ENCODE data around the gene PRKG2.

The PRKG2 gene

DNA sequence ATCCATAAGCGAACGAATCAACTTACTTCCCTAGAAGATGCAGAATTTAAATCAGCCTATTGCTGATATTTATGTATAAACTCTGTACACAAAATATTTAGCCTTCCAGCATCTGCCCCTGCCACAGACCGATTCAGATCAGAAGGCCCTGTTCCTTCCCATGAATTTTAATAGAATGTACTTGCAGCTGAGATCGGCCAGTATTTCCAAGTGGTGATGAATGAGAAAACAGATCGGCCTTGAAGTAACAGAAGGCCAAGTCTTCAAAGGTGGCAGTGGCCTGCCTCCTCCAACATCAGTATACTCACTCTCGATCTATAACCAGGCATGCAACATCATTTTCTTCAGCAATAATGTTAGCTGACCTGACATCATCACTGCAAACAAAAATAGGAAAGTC lies 66.4 kb downstream of the PRKG2 start:
- Histone ChIP-seq H3K27me3 (replicated peaks in 2 of 5; ENCODE audit: control insufficient read depth in 4 of 5, insufficient read depth in 5 of 5, low read length in 4 of 5) (no peaks in the 10 kb centered on the region), H3K4me1 (ENCODE audit: control extremely low read depth in 1 of 4, control insufficient read depth in 4 of 4, insufficient read depth in 4 of 4, low read length in 3 of 4) (no peaks in the 10 kb centered on the region), H3K4me3 (ENCODE audit: control insufficient read depth in 1 of 7, extremely low read depth in 1 of 7, insufficient read depth in 4 of 7, low read depth in 2 of 7, low read length in 6 of 7) (no peak overlapping the region), H3K36me3 (ENCODE audit: control insufficient read depth in 4 of 4, insufficient read depth in 4 of 4, low read length in 3 of 4) (peaks cover 0 to 45% (median 2%) of the 10 kb centered on the region in 4 experiments), H3K9me3 (ENCODE audit: control extremely low read depth in 1 of 5, control insufficient read depth in 4 of 5, insufficient read depth in 2 of 5, low read depth in 1 of 5, low read length in 4 of 5) (no peaks in the 10 kb centered on the region), H3K27ac (ENCODE audit: insufficient read depth in 1 of 2, low read depth in 1 of 2, low read length in 2 of 2, poor library complexity in 1 of 2, severe bottlenecking in 2 of 2) (no peak overlapping the region)
- 100% methylated on average over 2 of the region's 6 CpGs for WGBS (ENCODE audit: insufficient coverage)
- CTCF ChIA-PET: interaction anchor here (1.4 to 1.8 kb wide), 2 partner anchors 10 to 11 kb away, joined by 3 read pairs; no protein-coding TSS in a partner anchor
- POLR2A ChIA-PET: no interaction called here
- no peak for DNase-seq

DNA sequence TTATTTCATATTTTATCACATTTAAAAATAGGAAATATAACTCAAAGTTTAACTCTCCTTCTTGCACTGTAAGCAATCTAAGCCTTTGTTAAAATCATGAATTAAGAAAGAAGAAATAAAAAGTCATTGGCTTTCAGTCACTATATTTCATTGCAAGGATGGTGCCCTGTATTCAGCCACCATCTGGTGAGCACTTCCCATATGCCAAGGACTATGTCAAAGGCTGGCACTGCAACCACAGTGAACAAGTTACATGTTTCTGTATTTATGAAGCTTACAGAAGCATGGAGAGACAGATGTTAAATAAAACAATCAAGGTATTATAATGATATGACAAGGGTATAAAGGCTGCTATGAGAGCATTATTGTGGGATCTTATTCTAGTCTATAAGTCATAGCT lies 68.6 kb downstream of the PRKG2 start:
- ChIA-PET CTCF (interaction anchor here (1.2 to 1.8 kb wide), 2 partner anchors 9 to 12 kb away, joined by 3 read pairs; no protein-coding TSS in a partner anchor), POLR2A (no interaction called here)
- no peaks in the 10 kb centered on the region for H3K4me1 ChIP-seq (ENCODE audit: control extremely low read depth in 1 of 4, control insufficient read depth in 4 of 4, insufficient read depth in 4 of 4, low read length in 3 of 4)
- peaks cover 0 to 41% (median 4%) of the 10 kb centered on the region in 4 experiments for H3K36me3 ChIP-seq (ENCODE audit: control insufficient read depth in 4 of 4, insufficient read depth in 4 of 4, low read length in 3 of 4)
- H3K27ac ChIP-seq (ENCODE audit: insufficient read depth in 1 of 2, low read depth in 1 of 2, low read length in 2 of 2, poor library complexity in 1 of 2, severe bottlenecking in 2 of 2): no peak overlapping the region
- no peaks in the 10 kb centered on the region for H3K9me3 ChIP-seq (ENCODE audit: control extremely low read depth in 1 of 5, control insufficient read depth in 4 of 5, insufficient read depth in 2 of 5, low read depth in 1 of 5, low read length in 4 of 5)
- H3K27me3 ChIP-seq (replicated peaks in 2 of 5; ENCODE audit: control insufficient read depth in 4 of 5, insufficient read depth in 5 of 5, low read length in 4 of 5): no peaks in the 10 kb centered on the region
- no peak overlapping the region for H3K4me3 ChIP-seq (ENCODE audit: control insufficient read depth in 1 of 7, extremely low read depth in 1 of 7, insufficient read depth in 4 of 7, low read depth in 2 of 7, low read length in 6 of 7)
- peak in 2 of 3 donors; percentile 17 to 35 for DNase-seq

DNA sequence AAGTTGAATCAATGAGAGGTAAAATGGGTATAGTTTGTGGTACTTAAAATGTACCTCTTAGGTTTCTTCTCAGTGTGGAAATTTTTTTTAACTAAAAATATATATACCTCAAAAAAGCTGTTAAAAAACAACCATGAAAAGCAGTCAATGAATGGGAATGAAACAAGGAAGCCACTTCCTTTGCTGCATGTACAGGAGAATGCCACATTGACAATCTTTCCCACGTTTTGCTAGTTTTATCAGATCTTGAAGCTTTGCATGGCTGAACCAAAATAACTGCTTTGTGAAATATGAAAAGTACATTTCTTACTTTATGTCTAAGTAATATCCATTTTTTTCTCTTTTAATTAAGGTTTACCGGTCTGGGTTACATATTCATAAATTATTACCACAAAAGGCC lies 71.8 kb downstream of the PRKG2 start:
- no peak for DNase-seq
- no CpG with 5 or more reads among the region's 2 CpGs for WGBS (ENCODE audit: insufficient coverage)
- ChIA-PET CTCF (interaction anchor here (1.3 kb wide), 1 partner anchor 10 kb away, joined by 3 read pairs; no protein-coding TSS in a partner anchor), POLR2A (no interaction called here)
- Histone ChIP-seq H3K27me3 (replicated peaks in 2 of 5; ENCODE audit: control insufficient read depth in 4 of 5, insufficient read depth in 5 of 5, low read length in 4 of 5) (no peaks in the 10 kb centered on the region), H3K4me1 (ENCODE audit: control extremely low read depth in 1 of 4, control insufficient read depth in 4 of 4, insufficient read depth in 4 of 4, low read length in 3 of 4) (no peaks in the 10 kb centered on the region), H3K9me3 (ENCODE audit: control extremely low read depth in 1 of 5, control insufficient read depth in 4 of 5, insufficient read depth in 2 of 5, low read depth in 1 of 5, low read length in 4 of 5) (no peaks in the 10 kb centered on the region), H3K36me3 (ENCODE audit: control insufficient read depth in 4 of 4, insufficient read depth in 4 of 4, low read length in 3 of 4) (peaks cover 0 to 43% (median 5%) of the 10 kb centered on the region in 4 experiments), H3K4me3 (ENCODE audit: control insufficient read depth in 1 of 7, extremely low read depth in 1 of 7, insufficient read depth in 4 of 7, low read depth in 2 of 7, low read length in 6 of 7) (no peak overlapping the region), H3K27ac (ENCODE audit: insufficient read depth in 1 of 2, low read depth in 1 of 2, low read length in 2 of 2, poor library complexity in 1 of 2, severe bottlenecking in 2 of 2) (no peak overlapping the region)

DNA sequence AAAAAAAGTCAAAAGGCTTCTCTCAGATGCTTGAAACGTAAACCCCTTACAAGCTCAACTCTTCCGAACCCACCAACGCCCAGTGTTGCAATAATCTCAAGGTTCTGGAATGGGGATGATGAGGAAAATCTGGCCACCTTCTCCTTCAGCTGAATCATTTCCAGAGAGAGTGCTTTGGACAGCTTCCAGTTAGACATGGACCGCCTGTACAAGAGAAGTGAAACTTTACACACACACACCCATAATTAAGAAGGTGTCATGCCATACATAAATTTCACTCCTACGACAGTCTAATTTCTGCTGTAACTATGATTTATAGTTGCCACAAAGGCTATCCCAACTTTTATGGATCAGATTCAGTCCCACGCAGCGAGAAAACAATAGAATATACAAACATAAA lies 72.3 kb downstream of the PRKG2 start:
- Histone ChIP-seq H3K27me3 (replicated peaks in 2 of 5; ENCODE audit: control insufficient read depth in 4 of 5, insufficient read depth in 5 of 5, low read length in 4 of 5) (no peaks in the 10 kb centered on the region), H3K4me1 (ENCODE audit: control extremely low read depth in 1 of 4, control insufficient read depth in 4 of 4, insufficient read depth in 4 of 4, low read length in 3 of 4) (no peaks in the 10 kb centered on the region), H3K36me3 (ENCODE audit: control insufficient read depth in 4 of 4, insufficient read depth in 4 of 4, low read length in 3 of 4) (peaks cover 0 to 47% (median 7%) of the 10 kb centered on the region in 4 experiments), H3K27ac (ENCODE audit: insufficient read depth in 1 of 2, low read depth in 1 of 2, low read length in 2 of 2, poor library complexity in 1 of 2, severe bottlenecking in 2 of 2) (no peak overlapping the region), H3K4me3 (ENCODE audit: control insufficient read depth in 1 of 7, extremely low read depth in 1 of 7, insufficient read depth in 4 of 7, low read depth in 2 of 7, low read length in 6 of 7) (no peak overlapping the region), H3K9me3 (ENCODE audit: control extremely low read depth in 1 of 5, control insufficient read depth in 4 of 5, insufficient read depth in 2 of 5, low read depth in 1 of 5, low read length in 4 of 5) (no peaks in the 10 kb centered on the region)
- WGBS (ENCODE audit: insufficient coverage): 80% methylated on average over 4 of the region's 7 CpGs
- ChIA-PET CTCF (interaction anchor here (1.3 kb wide), 1 partner anchor 9 kb away, joined by 3 read pairs; no protein-coding TSS in a partner anchor), POLR2A (no interaction called here)
- DNase-seq: no peak

DNA sequence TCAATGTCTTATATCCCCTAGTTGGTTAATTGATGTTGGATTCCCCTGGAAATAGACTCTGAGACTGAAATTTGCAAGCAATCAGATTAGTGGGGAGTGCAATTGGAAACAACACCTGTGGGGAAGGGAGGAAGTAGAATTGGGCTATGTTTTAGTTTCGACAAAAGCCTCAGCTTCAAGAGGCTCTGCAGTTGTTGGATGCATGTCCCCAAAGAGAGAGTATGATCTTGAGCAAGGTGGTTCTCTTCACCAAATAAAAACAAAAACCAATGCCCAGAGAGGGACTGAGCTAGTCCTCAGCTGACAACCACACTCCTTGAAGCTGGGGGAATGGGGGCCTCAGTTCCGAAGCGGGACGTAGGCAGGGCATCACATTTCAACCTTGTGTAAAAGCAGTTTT lies 77.1 kb downstream of the PRKG2 start:
- no CpG with 5 or more reads among the region's 4 CpGs for WGBS (ENCODE audit: insufficient coverage)
- no peaks in the 10 kb centered on the region for H3K4me1 ChIP-seq (ENCODE audit: control extremely low read depth in 1 of 4, control insufficient read depth in 4 of 4, insufficient read depth in 4 of 4, low read length in 3 of 4)

DNA sequence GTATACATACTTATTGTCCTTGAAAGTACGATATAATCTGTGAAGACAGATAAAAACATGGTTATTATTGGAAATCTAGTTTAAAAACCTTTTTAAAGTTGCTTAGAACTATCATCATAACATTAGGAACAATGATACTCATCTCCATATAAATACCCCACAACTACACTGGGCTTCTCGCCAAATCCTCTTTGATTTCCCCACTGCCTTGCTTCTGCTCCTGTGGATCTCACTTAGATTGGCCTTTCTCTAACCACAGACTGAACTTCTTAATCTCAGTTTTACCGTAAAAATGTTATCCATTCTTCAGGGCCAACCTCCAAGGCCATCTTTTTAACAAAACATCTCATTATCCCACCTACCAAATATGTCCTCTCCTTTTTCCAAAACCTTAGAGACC lies 77.6 kb downstream of the PRKG2 start:
- ChIA-PET POLR2A (no interaction called here), CTCF (interaction anchor here (0.6 to 1.6 kb wide), 3 partner anchors 10 to 431 kb away, joined by 3 read pairs; no protein-coding TSS in a partner anchor)
- 100% methylated on average over 1 of the region's 3 CpGs for WGBS (ENCODE audit: insufficient coverage)
- peaks cover 0 to 76% (median 19%) of the 10 kb centered on the region in 4 experiments for H3K36me3 ChIP-seq (ENCODE audit: control insufficient read depth in 4 of 4, insufficient read depth in 4 of 4, low read length in 3 of 4)
- no peak overlapping the region for H3K27ac ChIP-seq (ENCODE audit: insufficient read depth in 1 of 2, low read depth in 1 of 2, low read length in 2 of 2, poor library complexity in 1 of 2, severe bottlenecking in 2 of 2)
- H3K4me3 ChIP-seq (ENCODE audit: control insufficient read depth in 1 of 7, extremely low read depth in 1 of 7, insufficient read depth in 4 of 7, low read depth in 2 of 7, low read length in 6 of 7): no peak overlapping the region
- H3K4me1 ChIP-seq (ENCODE audit: control extremely low read depth in 1 of 4, control insufficient read depth in 4 of 4, insufficient read depth in 4 of 4, low read length in 3 of 4): no peaks in the 10 kb centered on the region
- DNase-seq: no peak
- H3K9me3 ChIP-seq (ENCODE audit: control extremely low read depth in 1 of 5, control insufficient read depth in 4 of 5, insufficient read depth in 2 of 5, low read depth in 1 of 5, low read length in 4 of 5): peaks cover 0 to 8% (median 0%) of the 10 kb centered on the region in 5 experiments
- no peaks in the 10 kb centered on the region for H3K27me3 ChIP-seq (replicated peaks in 2 of 5; ENCODE audit: control insufficient read depth in 4 of 5, insufficient read depth in 5 of 5, low read length in 4 of 5)

More for the DNA sequence above, 77.1 kb downstream of the PRKG2 start:
- POLR2A ChIA-PET: no interaction called here
- CTCF ChIA-PET: interaction anchor here (1.5 to 1.6 kb wide), 2 partner anchors 10 to 214 kb away, joined by 3 read pairs; no protein-coding TSS in a partner anchor
- Histone ChIP-seq H3K4me3 (ENCODE audit: control insufficient read depth in 1 of 7, extremely low read depth in 1 of 7, insufficient read depth in 4 of 7, low read depth in 2 of 7, low read length in 6 of 7) (no peak overlapping the region), H3K9me3 (ENCODE audit: control extremely low read depth in 1 of 5, control insufficient read depth in 4 of 5, insufficient read depth in 2 of 5, low read depth in 1 of 5, low read length in 4 of 5) (peaks cover 0 to 7% (median 0%) of the 10 kb centered on the region in 5 experiments), H3K27me3 (replicated peaks in 2 of 5; ENCODE audit: control insufficient read depth in 4 of 5, insufficient read depth in 5 of 5, low read length in 4 of 5) (no peaks in the 10 kb centered on the region), H3K36me3 (ENCODE audit: control insufficient read depth in 4 of 4, insufficient read depth in 4 of 4, low read length in 3 of 4) (peaks cover 0 to 76% (median 18%) of the 10 kb centered on the region in 4 experiments), H3K27ac (ENCODE audit: insufficient read depth in 1 of 2, low read depth in 1 of 2, low read length in 2 of 2, poor library complexity in 1 of 2, severe bottlenecking in 2 of 2) (no peak overlapping the region)
- DNase-seq: no peak

DNA sequence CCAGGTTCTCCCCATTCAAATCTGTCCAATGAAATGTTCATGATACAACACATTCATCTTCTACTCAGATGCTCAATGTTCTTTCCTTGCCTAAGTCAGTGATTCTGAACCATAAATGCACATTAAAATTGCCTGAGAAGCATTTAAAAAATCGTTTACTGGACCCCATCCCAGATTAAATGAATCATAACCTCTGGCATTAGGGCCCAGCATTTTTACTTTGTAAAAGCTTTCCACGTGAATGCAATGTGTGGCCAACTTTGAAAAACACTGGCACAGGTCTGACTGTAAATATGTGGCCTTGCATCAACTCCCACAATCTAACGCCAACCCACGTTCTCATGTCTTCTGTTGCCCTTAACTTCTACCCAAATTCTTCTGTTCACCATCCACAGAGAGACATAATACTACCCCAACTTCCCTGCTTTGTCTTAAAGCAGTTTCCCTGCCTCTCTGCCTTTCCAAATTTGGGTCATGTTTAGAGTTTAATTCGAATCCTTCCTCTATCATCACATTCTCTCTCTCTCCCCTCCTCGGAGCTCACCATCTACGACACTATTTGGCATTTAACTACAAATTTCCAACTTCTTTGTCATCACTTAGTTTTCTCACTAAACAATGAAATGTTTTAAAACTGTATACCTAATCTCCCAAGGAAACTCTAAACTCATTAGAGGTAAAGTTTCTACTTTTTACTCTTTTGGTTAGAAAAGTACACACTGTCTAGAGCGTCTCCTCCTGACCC lies 78.7 kb downstream of the PRKG2 start:
- Histone ChIP-seq H3K9me3 (ENCODE audit: control extremely low read depth in 1 of 5, control insufficient read depth in 4 of 5, insufficient read depth in 2 of 5, low read depth in 1 of 5, low read length in 4 of 5) (peaks cover 0 to 12% (median 0%) of the 10 kb centered on the region in 5 experiments), H3K27me3 (replicated peaks in 2 of 5; ENCODE audit: control insufficient read depth in 4 of 5, insufficient read depth in 5 of 5, low read length in 4 of 5) (no peaks in the 10 kb centered on the region), H3K4me3 (ENCODE audit: control insufficient read depth in 1 of 7, extremely low read depth in 1 of 7, insufficient read depth in 4 of 7, low read depth in 2 of 7, low read length in 6 of 7) (no peak overlapping the region), H3K27ac (ENCODE audit: insufficient read depth in 1 of 2, low read depth in 1 of 2, low read length in 2 of 2, poor library complexity in 1 of 2, severe bottlenecking in 2 of 2) (no peak overlapping the region), H3K36me3 (ENCODE audit: control insufficient read depth in 4 of 4, insufficient read depth in 4 of 4, low read length in 3 of 4) (peaks cover 0 to 81% (median 20%) of the 10 kb centered on the region in 4 experiments), H3K4me1 (ENCODE audit: control extremely low read depth in 1 of 4, control insufficient read depth in 4 of 4, insufficient read depth in 4 of 4, low read length in 3 of 4) (no peaks in the 10 kb centered on the region)
- DNase-seq: no peak
- WGBS (ENCODE audit: insufficient coverage): 98% methylated on average over 6 of the region's 8 CpGs
- ChIA-PET POLR2A (no interaction called here), CTCF (interaction anchor here (1.5 kb wide), 1 partner anchor 11 kb away, joined by 3 read pairs; no protein-coding TSS in a partner anchor)

All from common myeloid progenitor, CD34-positive (primary cell).